Measurements from ENCODE around the gene IFNAR2.

Gene IFNAR2

DNA sequence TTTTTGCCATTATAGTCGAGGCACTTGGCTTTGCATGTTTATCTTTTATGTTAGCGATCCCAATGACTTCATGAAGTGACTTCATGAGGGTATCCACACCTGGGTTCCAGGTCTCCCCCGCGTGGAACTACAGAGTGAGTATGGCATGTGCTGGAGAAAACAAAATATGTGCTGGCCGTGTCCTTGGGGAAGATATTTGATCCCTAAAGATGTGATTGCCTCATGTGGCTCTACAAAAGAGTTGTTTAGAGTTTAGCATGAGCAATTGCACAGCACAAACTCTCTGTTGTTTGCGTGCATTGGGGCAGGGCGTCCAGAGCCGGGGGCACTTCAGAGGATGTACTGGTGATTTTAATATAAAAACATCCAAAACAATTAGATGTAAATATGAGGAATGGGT lies 41.2 kb downstream of the IFNAR2 start:
- Histone ChIP-seq H3K27ac (ENCODE audit: low read length) (no peak overlapping the region), H3K27me3 (ENCODE audit: low read depth, low read length) (no peaks in the 10 kb centered on the region), H3K36me3 (ENCODE audit: control insufficient read depth in 1 of 2, insufficient read depth in 2 of 2, low read length in 2 of 2) (peaks cover 21 to 28% of the 10 kb centered on the region in 2 donors), H3K4me3 (ENCODE audit: low read depth in 1 of 2, low read length in 2 of 2) (no peak overlapping the region), H3K9me3 (ENCODE audit: control insufficient read depth in 1 of 2, low read length in 2 of 2) (no peaks in the 10 kb centered on the region), H3K4me1 (ENCODE audit: control insufficient read depth in 1 of 2, insufficient read depth in 2 of 2, low read length in 2 of 2) (peaks cover 0 to 5% of the 10 kb centered on the region in 2 donors)

DNA sequence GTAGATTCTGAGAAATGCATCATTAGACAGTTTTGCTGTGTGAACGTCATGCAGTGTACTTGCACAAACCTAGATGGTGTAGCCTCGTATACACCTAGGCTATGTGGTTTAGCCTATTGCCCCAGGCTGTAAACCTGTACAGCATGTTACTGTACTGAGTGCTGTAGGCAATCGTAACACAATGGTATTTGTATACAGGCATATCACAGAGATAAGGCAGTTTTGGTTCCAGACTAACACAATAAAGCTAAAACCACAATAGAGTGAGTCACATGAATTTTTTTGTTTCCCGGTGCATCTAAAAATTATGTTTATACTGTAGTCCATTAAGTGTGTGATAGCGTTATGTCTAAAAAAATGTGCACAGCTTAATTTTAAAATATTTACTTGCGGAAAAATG lies 43.3 kb downstream of the IFNAR2 start:
- Histone ChIP-seq H3K4me1 (ENCODE audit: control insufficient read depth in 1 of 2, insufficient read depth in 2 of 2, low read length in 2 of 2) (peaks cover 0 to 5% of the 10 kb centered on the region in 2 donors), H3K9me3 (ENCODE audit: control insufficient read depth in 1 of 2, low read length in 2 of 2) (no peaks in the 10 kb centered on the region), H3K27me3 (ENCODE audit: low read depth, low read length) (no peaks in the 10 kb centered on the region), H3K4me3 (ENCODE audit: low read depth in 1 of 2, low read length in 2 of 2) (no peak overlapping the region), H3K36me3 (ENCODE audit: control insufficient read depth in 1 of 2, insufficient read depth in 2 of 2, low read length in 2 of 2) (peaks cover 31 to 39% of the 10 kb centered on the region in 2 donors), H3K27ac (ENCODE audit: low read length) (no peak overlapping the region)

DNA sequence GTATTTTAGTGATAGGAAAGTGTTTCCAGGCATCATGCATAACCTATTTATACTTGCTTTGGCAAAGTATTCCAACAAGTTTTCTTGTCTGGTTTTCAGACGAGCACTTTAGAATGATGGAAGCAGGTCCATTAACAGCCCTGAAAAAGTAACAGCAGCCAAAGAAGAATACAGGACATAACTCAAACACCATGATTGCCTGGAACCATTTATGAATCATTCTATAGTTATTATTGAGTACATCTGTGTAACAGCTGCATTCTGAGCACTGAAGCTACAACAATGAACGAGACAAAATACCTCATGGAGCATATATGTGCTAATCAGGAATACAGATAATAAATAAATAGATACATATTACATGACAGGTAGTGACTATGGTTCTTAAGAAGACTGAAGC lies 49.0 kb downstream of the IFNAR2 start:
- H3K4me1 ChIP-seq (ENCODE audit: control insufficient read depth in 1 of 2, insufficient read depth in 2 of 2, low read length in 2 of 2): no peaks in the 10 kb centered on the region
- H3K36me3 ChIP-seq (ENCODE audit: control insufficient read depth in 1 of 2, insufficient read depth in 2 of 2, low read length in 2 of 2): peaks cover 42 to 59% of the 10 kb centered on the region in 2 donors
- H3K4me3 ChIP-seq (ENCODE audit: low read depth in 1 of 2, low read length in 2 of 2): no peak overlapping the region
- no peaks in the 10 kb centered on the region for H3K27me3 ChIP-seq (ENCODE audit: low read depth, low read length)
- H3K27ac ChIP-seq (ENCODE audit: low read length): no peak overlapping the region
- H3K9me3 ChIP-seq (ENCODE audit: control insufficient read depth in 1 of 2, low read length in 2 of 2): peaks cover 5 to 7% of the 10 kb centered on the region in 2 donors

DNA sequence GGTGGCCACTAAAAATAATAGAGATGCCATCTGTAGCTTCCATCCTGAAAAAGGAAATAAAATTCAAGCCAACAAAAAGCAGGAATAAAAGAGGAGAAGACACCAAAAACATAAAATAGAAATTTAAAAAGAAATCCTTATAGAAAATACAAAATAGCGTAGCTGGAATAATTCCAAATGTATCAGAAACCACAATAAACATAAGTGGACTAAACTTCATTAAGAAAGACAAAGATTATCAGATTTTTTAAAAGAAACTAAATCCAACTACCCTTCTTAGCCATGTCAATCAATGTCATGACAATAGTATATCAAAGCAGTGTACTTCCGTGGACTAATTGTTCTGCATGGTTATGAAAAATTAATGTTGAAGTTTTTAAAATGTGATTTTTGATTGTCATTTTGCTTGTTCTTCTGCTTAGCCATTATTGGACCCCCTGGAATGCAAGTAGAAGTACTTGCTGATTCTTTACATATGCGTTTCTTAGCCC lies 49.6 kb downstream of the IFNAR2 start:
- no peaks in the 10 kb centered on the region for H3K27me3 ChIP-seq (ENCODE audit: low read depth, low read length)
- no peak overlapping the region for H3K27ac ChIP-seq (ENCODE audit: low read length)
- H3K9me3 ChIP-seq (ENCODE audit: control insufficient read depth in 1 of 2, low read length in 2 of 2): peaks cover 5 to 7% of the 10 kb centered on the region in 2 donors
- peaks cover 43 to 65% of the 10 kb centered on the region in 2 donors for H3K36me3 ChIP-seq (ENCODE audit: control insufficient read depth in 1 of 2, insufficient read depth in 2 of 2, low read length in 2 of 2)
- H3K4me1 ChIP-seq (ENCODE audit: control insufficient read depth in 1 of 2, insufficient read depth in 2 of 2, low read length in 2 of 2): no peaks in the 10 kb centered on the region
- no peak overlapping the region for H3K4me3 ChIP-seq (ENCODE audit: low read depth in 1 of 2, low read length in 2 of 2)
